Measurements from ENCODE around the gene CLDN5.

GRCh38 chr22:19482297-19482696 lies 41.9 kb downstream of the CLDN5 start:
- no peak for TF ChIP-seq POLR2A (IDR thresholded peaks at IDR 0.05)
- no peak for TF ChIP-seq POLR2AphosphoS5 (IDR thresholded peaks at IDR 0.05)
